ENCODE data around the gene GNE.

DNA sequence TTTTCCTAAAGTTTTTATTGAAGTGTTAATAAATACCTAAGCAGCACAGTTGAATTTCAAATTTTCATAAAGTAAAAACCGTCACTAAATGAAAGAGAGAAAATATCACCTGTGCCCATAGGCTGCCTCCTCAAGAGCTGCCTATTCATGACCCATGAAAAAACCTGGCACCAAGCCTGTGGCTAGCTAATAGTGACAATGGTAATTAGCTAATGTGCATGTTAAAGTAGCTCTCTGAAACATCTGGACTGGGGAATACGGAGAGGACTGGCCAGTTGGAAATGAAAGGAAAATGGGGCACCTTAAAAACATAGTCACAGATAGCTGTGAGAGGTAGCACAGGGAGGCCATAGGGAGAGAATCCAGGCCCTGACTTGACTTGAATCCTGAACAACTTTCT is 5.4 kb upstream of the GNE start:
- TF ChIP-seq CTCF (IDR thresholded peaks at IDR 0.05) (no peak), POLR2A (IDR thresholded peaks at IDR 0.05) (no peak)
